WERI-Rb-1 (cell line): ENCODE measurements around the gene RASGRF1.

Experiments
- DNase-seq: peaks from one replicate; pipeline ENCODE4 v3.0.0-alpha.2; 2020
- H3K27ac ChIP-seq: fragments of 250-450 bp; sonication (Bioruptor Pico); 2 replicates; pipeline ENCODE4 v1.5.1; 2020; ENCODE audit warnings: mild to moderate bottlenecking, moderate library complexity
- H3K27me3 ChIP-seq: fragments of 250-450 bp; sonication (Bioruptor Pico); 2 replicates; pipeline ENCODE4 v1.5.1; 2021; ENCODE audit warnings: mild to moderate bottlenecking, low read depth, moderate library complexity; ENCODE audit not compliant: insufficient read depth, severe bottlenecking
- H3K36me3 ChIP-seq: fragments of 250-450 bp; sonication (Bioruptor Pico); 2 replicates; pipeline ENCODE4 v1.5.1; 2020; ENCODE audit warnings: mild to moderate bottlenecking, moderate library complexity
- H3K4me3 ChIP-seq: 2 replicates; pipeline ENCODE4 v1.5.1; 2011; ENCODE audit warnings: low read depth, mild to moderate bottlenecking, control low read depth, low read length
- H3K9me3 ChIP-seq: fragments of 250-450 bp; sonication (Bioruptor Pico); 2 replicates; pipeline ENCODE4 v1.5.1; 2021; ENCODE audit warnings: mild to moderate bottlenecking, moderate library complexity; ENCODE audit not compliant: severe bottlenecking
- TF ChIP-seq, protein P1 (sequence below): IDR thresholded peaks from 2 replicates; pipeline ENCODE4 v1.5.1; 2011; ENCODE audit warnings: low read depth, mild to moderate bottlenecking, control low read depth, inconsistent platforms, low read length

RASGRF1 gene

DNA sequence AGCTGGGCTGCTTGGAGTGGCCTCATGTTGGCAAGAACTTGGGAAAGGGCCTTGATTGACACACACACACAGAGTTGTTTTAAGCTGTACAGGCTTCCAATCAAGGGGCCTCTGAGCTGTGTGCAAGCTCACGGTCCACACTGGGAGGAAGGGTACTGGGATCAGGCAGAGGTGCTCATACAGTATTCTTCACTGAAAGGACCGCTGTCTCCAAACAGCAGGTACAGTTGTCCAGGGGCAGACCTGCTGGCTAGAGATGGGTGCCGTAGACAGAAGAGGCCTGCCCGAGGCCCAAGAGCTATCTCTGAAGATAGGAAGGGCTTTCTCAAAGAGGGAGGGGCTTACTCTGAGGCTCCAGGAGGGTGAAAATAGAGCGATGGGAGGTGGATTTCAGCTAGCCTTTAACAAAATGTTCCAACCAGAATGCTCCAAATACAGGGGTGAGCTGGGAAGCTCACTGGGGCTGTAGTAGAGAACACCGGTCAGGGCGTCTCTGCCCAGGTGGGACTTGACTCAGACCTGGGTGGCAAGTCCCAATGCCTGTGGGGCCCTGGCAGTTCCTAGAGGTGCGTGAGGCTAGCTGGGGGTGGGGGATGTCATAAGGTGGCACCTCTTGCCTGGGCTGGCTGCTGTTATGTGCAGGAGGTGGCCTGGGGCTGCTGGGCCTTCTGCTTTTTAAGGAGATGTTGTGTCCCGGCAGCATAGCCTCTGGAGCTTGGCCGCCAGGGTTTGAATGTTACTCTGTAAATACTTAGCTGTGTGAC lies 42.7 kb downstream of the RASGRF1 start:
- no peaks in the 10 kb centered on the region for H3K9me3 ChIP-seq
- DNase-seq, result no peak
- TF ChIP-seq, protein P1, sequence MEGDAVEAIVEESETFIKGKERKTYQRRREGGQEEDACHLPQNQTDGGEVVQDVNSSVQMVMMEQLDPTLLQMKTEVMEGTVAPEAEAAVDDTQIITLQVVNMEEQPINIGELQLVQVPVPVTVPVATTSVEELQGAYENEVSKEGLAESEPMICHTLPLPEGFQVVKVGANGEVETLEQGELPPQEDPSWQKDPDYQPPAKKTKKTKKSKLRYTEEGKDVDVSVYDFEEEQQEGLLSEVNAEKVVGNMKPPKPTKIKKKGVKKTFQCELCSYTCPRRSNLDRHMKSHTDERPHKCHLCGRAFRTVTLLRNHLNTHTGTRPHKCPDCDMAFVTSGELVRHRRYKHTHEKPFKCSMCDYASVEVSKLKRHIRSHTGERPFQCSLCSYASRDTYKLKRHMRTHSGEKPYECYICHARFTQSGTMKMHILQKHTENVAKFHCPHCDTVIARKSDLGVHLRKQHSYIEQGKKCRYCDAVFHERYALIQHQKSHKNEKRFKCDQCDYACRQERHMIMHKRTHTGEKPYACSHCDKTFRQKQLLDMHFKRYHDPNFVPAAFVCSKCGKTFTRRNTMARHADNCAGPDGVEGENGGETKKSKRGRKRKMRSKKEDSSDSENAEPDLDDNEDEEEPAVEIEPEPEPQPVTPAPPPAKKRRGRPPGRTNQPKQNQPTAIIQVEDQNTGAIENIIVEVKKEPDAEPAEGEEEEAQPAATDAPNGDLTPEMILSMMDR, result no peak
- H3K27me3 ChIP-seq, result no peaks in the 10 kb centered on the region
- H3K4me3 ChIP-seq, result no peak overlapping the region
- no peaks in the 10 kb centered on the region for H3K36me3 ChIP-seq
- no peak overlapping the region for H3K27ac ChIP-seq

DNA sequence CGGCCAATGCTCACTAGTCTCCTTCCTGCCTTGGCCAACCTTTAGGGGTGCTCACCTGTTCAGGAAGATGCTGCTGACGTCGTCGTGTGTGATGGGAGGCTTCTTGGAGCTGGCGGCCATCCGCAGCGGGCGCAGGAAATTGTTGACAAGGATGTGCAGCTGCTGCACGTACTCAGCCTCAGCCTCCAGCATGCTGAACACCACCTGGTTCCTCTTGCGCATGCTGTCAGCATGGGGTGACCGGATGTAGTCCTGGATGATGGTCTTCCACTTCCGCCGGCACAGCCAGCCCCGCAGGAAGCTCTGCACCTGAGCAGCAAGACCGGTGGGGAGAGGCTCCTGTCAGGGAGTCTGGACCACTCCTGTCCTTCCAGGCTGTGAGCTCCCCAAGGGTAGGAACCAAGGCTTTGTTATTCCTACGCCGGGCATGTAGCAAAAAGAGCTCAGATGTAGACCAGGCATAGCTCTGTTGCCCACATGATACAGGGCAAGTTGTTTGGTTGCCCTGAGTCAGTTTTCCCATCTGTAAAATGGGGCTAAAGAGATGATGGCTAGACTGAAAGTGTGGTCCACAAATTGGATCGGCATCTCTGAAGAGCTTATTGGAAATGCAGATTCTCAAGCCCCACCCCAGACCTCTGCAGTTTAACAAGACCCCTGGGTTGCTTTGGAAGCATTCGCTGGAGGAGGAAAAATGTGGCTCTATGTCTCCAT lies 43.7 kb downstream of the RASGRF1 start:
- no peak overlapping the region for H3K27ac ChIP-seq
- no peak overlapping the region for H3K4me3 ChIP-seq
- H3K27me3 ChIP-seq, result no peaks in the 10 kb centered on the region
- no peaks in the 10 kb centered on the region for H3K36me3 ChIP-seq
- DNase-seq, result no peak
- TF ChIP-seq, protein P1, result no peak
- H3K9me3 ChIP-seq, result peaks cover 5% of the 10 kb centered on the region

DNA sequence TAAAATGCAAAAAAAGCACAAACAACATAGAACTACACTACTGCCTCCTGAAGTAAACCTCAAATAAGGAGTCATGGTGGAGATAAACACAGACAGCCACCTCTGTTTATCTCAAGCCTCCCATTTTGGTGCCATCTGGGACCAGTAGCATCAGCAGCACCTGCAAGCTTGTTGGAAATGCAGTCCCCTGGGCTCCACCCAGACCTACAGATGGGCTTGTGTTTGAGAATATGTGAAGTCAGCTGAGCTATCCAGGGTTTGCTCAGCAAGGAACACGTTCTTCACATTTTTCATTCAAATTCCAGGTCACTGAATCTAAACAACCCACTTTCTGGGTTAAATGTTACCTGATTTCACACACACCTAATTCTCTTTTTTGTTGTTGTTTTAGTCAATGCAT lies 45.5 kb downstream of the RASGRF1 start:
- TF ChIP-seq, protein P1, result no peak
- no peaks in the 10 kb centered on the region for H3K27me3 ChIP-seq
- DNase-seq, result no peak
- no peak overlapping the region for H3K4me3 ChIP-seq
- H3K9me3 ChIP-seq, result peaks cover 5% of the 10 kb centered on the region
- no peak overlapping the region for H3K27ac ChIP-seq
- no peaks in the 10 kb centered on the region for H3K36me3 ChIP-seq

DNA sequence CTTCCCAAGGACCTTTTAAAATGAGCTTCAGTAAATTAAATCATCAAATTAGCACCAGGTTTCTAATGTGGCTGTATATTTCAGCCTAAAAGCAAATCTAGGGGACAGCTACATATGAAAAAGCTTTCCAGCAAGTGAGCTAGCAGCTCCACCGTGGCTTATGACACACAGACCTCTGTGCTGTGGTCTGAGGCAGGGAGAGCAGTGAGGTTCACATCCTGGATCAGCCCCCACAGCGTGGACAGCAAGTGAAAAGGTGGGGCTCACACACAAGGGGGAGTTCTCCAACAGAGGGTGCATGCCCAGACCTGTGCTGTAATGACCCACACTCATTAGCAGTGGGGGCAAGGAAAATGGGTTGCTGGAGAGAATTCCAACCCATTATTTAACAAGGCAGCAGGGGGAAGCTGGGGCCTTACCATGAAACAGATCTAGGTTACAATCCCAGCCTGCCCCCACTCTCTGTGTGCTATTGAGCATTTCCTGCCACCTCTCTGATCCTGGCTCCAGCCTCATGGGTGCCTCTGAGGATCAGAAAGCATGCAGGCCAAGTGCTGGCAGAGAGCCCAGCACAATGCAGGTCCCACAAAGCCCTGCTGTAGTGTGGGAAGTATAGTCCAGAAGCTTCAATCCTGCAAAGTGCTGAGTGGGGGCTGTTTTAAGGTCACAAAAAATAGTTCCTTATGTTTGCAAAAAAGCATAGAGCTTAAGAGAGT lies 48.2 kb downstream of the RASGRF1 start:
- Histone ChIP-seq H3K27ac (no peak overlapping the region), H3K9me3 (peaks cover 8% of the 10 kb centered on the region), H3K36me3 (no peaks in the 10 kb centered on the region), H3K27me3 (no peaks in the 10 kb centered on the region), H3K4me3 (no peak overlapping the region)
- no peak for DNase-seq
- TF ChIP-seq, protein P1, result no peak

DNA sequence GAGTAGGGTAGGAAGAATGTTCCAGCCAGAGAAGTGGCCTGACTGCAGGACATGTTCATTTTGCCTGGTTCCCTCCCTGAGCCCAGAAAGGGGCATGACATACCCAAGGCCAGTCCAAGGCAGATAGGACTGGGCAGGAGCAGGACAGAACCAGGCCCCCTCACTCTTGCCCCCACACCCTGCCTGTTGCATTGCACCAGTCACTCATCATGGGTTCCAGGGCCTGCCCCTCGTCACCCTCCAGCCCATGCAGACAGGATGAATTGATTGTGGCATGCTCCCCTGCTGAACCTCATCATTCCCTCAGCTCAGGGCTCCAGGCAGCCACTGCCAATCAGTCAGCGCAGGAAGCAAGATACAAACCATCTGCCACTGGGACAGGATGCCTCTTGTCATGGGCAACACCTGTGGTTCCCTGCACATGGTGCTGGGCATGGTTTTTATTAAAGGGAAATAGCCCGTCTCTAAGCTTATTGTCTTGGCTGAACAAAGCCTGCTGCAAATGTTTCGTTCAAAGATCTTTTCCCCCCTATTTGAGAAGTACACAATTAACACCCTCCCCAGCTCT lies 48.9 kb downstream of the RASGRF1 start:
- H3K36me3 ChIP-seq, result no peaks in the 10 kb centered on the region
- H3K4me3 ChIP-seq, result no peak overlapping the region
- H3K27me3 ChIP-seq, result no peaks in the 10 kb centered on the region
- no peak overlapping the region for H3K27ac ChIP-seq
- no peak for DNase-seq
- TF ChIP-seq, protein P1, result no peak
- peaks cover 8% of the 10 kb centered on the region for H3K9me3 ChIP-seq
